NCI-H2171 (cell line): ENCODE measurements around the gene GDF10.

Experiments
- DNase-seq: peaks from one replicate; lab custom pipeline; 2025; lab: John Stamatoyannopoulos, UW

The GDF10 gene, protein sequence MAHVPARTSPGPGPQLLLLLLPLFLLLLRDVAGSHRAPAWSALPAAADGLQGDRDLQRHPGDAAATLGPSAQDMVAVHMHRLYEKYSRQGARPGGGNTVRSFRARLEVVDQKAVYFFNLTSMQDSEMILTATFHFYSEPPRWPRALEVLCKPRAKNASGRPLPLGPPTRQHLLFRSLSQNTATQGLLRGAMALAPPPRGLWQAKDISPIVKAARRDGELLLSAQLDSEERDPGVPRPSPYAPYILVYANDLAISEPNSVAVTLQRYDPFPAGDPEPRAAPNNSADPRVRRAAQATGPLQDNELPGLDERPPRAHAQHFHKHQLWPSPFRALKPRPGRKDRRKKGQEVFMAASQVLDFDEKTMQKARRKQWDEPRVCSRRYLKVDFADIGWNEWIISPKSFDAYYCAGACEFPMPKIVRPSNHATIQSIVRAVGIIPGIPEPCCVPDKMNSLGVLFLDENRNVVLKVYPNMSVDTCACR

DNA sequence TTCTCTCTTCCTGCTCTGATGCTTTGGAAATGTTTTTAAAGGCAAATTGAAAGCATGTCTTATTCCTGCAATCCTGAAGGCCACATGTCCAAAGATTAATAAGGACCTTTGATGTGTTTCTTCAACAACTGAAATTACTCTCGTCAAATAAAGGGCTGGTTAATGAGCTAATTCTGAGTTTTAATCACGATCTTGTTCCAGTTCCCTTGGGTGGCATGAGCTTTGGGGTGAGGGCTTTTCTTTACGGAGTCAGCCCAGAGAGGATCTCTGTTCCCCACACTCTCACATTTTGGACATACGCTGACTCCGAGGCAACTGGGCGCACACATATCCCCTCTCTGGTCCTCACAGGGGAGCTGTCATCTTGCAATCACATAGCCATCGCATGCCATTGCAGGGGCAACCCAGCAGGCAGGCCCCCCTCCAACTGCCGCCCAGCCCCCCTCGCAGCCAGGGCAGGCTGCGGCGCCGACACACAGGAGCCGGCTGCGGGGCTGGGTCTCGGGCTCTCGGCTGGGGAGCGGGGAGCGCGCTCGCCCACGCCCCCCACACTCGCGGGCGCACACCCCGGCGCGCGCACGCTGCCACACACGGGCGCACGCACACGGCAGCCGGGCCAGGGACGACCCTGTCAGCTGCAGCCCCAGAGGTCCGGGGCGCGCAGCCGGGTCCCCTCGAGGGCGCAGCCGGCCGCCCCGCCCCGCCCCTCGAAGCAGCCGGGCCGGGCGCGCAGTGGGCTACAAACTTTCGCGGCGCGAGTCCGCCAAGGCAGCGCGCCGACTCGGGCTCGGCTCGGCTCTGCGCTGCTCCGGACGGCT lies at the start of gene GDF10:
Gene GDF10 (plus strand): TSS at position 587 of the 818 bp plus-strand sequence. CDS start 455 bp downstream, outside the sequence.
- DNase-seq, result no peak

DNA sequence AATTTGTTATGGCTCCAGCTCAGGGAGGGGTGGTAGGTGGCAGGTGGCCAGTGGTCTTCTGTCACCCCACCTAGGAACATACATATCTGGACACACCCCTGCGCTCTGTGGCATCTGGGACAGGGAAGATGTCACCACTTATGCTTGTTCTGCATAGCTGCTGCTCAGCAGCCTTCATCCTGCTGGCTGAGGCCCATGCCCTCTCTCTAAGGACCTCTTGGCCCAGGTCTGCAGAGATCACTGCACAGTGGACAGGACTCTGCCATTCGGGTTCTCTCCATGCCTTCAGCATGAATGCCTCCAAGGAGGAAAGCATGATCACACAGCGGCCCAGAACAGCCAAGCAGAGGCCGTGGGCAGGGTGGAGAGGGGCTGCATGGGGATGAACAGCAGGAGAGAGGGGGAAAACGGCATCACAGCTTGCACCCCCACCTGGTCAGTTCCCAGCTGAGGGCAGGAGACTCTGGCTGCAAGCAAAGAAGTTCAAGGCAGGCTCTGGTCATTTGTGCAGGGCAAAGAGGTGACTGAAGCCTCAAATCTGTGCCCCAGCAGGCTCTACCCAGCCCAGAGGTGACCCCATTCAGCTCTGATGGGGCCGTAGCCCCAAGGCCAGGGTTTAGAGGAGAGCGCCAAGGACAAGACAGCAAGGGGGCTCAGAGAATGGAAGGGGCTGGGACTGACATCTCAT lies 47.8 kb upstream of the GDF10 start:
- no peak for DNase-seq

DNA sequence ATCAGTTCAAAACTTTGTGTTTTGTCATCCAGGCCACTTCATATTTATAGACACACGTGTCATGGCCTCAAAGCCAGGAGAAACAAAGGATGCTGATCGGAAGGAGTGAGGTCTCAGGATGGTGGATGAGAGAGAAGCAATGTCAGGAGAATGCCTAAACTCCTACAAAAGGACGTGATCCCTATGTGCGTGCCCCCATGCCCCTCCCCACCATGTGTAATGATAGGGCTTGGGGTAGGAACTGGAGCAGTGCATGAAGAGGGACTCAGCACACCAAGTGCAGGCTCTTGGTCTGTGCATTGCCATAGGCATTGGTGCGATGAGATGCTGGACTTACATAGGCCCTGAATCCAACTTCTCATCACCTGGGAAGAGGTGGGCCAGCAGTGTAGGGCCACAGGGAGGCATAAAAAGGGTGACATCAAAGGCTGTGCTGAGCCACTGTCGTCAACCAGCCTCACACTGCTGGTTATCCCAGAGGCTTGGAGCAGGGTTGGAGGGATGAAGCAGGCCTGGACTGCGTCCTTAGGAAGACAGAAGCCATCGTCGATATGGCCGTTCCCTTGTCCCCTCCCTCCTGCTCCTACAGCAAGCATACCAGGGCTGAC lies 46.9 kb upstream of the GDF10 start:
- DNase-seq, result no peak

DNA sequence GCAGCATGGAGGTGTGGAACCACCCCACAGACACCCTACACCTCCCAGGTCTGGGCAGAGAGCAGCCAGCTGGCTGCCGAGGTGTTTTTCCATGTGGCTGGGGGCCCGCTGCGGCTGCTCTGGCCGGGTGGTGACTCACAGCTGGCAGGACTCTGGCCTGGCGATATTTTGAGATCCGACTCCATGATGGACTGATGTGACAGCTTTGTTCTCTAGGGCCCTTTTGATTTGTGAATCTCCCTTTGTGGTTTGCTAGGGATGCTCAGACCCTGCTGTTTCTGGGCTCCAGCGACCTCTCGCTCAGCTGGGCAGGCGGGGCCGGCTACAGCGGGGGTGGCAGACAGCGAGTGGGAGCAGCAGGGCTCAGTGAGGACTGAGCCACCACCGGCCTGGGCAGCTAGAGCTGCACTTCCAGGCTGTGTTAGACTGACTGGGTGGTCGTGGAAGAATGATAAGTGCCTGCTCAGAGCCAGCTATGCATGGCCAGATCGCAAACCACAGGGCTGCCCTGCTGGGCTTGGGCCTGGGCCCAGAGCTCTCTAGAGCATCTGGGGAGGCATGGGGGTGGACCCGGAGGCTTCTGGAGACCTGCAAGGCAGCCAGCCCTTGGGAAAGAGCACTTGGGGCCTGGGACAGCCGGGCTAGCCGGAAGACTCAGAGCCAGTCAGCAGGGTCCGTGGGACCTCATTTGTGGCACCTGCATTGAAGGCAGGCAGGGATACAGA lies 46.2 kb upstream of the GDF10 start:
- no peak for DNase-seq

DNA sequence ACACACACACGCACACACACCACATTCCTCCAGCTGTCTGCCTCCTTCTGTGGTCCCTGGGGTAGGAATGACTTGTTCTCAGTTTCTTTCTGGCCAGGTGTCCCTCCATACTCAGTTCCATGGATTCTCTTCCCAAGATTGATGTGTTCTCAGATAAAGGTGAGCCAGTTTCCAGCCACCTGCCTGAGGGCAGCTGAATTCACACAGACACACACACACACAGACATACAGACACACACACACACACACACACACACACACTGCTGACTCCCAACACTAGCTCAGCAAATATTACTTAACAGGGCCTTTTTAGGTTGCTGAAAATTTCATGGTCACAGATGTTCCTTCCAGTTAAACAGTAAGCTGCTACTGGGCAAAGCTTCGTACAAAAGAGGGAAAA lies 45.4 kb upstream of the GDF10 start:
- DNase-seq, result no peak

DNA sequence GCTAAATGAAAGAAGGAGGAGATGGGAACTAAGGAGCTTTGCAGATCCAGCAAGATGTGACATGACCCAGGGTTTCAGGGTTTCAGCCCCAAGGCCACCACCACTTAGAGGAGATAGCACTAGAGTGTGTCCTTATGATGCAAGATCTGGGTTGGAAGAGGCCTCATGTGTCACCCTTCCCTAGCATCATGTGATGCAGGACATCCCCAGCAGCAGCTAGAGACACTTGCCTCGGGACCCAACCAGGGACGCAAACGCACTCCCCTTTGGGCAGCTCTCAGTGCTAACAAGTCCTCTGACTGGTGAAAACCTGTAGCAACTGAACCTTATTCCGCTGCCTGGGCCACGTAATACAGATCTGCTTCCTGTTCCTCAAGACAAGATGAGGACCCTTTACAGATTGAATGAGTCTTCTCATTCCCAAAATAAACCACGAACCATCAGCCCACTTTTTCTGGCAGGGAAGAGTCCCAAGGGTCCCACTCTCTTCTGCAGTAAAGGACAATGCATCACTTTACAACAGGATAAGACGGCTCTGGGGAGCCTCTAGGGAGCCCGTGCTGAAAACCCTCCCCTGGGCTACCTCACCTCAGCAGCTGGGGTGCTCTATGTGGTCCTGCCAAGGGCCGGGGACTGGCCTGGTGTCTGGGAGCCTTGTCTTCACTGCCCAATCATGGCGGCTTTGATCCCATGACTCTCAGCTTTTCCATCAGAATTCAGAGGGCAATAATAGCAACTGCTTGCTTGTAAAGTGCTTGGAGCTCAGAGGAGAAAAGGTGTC lies 44.8 kb upstream of the GDF10 start:
- DNase-seq, result no peak

DNA sequence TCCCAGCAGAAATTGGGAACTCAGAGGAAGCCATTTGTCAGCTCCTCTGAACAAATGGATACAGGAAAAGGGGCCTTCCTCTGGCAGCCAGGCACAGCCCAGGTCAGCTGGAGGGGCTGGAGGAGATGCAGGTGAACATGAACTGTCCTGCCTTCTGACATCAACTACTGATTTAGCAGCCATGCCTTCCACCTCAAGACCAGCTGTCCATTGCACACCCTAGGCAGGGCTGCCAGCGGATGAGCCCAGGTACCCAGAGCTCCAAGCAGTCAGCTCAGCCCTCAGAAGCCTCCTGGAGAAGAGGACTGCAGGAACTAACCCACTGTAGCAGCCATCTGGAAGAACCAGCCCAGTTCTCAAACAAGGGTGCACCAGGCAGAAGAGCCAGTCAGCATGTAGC lies 44.1 kb upstream of the GDF10 start:
- no peak for DNase-seq

DNA sequence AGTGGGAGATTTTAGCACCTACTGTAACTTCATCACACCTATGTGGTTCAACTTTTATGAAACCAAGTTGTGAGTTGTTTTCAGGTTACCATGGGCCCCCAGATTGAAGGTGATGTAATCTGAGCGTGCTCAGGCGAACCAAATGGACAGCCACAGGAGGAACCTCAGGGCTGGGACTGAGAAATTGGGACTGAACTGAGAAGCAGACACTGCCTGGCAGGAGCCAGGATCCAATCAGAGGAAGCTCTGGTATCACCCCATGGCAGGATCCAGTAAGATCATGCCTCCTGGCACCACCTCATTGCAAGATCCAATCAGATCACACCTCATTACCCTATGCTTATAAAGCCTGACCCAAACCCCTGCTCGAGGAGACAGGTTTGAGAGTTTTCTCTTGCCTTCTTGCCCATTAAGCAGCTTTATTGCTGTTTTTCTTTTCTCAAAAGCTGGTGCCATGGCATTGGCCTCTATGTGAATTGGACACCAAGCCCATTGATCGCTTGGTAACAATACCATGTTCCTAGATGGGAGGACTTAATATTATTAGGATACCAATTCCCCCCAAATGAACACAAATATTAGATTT lies 43.2 kb upstream of the GDF10 start:
- DNase-seq, result no peak

DNA sequence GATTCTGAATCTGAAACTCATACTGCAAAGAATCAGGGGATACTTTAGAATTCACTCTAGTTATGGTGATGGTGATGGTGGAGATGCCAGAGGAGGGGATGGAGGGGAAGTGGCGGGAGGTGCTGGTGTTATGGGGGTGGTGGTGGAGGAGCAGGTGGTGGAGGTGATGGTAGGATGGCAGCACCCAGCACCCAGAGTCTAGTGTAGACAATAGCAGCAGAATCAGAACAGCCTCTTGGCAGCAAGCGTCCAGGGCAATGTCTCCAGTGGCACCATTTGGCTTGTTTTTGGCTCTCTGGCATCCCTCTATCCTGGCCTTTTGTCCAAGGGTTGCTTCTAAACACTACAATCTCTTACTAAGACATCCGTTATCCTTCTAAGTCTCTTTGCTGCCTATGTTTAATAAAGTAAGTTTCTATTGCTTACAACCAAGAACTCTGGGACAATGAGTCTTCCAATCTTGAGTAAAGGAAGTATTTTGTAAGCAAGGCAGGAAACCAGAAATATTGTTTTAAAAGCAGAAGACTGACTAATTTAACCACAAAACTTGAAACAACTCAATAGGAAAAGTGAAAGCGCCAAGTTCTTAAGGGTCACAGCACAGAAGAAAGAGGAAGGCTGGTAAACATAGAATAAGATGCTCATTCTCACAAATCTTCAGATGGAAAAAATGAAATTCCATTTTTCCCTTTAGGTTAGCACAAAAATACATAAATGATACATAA lies 42.4 kb upstream of the GDF10 start:
- DNase-seq, result no peak

DNA sequence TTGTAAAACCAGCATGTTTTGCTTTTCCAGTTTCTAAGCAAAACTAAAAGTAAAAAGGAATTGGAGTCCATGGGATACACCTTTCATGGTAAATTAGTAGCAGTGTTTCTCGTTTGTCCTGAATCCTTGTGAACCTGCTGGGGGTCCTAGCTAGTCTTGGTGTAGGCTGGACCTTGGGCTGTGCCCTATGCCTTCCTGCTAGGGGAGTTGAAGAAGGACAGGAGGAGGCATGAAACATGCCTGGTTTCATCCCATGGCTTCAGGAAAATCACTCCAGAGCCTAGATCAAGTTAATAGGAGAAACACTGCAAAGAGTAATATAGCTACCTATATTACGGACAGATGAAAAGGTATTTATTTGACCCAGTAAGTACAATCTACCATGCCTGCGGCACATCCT lies 41.1 kb upstream of the GDF10 start:
- no peak for DNase-seq

DNA sequence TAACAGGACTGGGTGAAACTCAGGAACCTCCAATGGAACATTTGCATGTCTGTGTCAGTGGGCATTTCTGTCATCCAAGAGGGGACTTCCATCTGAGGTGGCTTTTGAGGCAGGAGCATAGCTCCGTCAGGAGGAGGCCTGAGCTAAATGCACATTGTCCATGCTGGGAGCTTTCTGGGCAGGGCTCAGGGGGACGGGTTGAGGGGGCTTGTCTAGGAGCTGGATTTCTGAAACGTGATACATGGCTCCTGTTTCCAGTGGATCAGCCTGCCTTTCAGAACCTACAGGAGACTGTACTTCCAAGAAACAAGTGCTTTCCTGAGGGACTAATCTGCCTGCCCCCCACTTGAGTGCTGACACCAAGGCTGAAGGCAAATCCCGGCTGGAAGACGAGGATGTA lies 40.5 kb upstream of the GDF10 start:
- no peak for DNase-seq

DNA sequence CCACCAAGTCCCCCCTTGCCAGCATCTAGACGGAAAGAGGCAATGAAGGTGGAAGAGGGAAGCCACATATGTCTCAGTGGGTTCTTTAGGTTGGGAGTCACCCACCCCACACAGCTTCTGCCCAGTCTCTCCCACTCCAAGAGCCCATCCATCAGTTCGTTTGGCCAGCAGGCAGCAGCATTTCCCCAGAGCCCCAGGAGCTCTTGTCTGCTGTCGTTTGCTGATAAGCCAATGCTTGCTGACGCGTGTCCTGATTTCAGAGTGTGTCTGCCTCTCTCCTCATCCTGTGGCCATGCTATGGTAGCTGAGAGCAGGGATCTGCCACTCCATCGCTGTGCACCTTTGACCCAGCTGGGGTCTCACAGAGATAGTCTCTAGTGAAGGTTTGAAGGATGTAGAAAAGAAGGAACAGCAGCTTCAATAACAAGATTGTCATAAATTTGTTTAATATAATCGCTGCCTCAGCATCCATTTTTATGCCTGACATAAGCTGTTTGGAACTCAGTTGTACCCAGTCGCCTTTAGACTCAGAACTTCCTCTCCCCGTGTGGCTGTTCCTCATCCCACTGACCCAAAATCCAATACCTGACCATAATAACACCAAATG lies 39.4 kb upstream of the GDF10 start:
- DNase-seq, result no peak

DNA sequence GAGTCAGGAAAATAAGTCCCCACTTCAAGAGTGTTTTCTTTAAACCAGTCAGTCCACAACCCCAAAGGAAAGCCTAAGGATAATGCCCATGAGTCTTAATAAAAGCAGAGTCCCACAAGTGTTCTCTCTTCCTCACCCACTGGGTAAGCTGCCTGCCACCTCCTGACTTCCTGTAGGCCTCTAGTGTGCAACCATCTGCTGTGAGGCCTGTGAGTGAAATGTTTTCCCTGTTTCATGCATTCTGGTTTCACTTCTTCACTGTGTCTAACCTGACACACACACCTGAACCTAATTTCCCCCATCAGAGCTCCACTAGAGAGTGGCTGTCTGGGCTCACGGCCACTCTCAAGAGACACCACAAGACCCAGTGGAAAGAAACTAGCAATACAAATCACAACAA lies 38.9 kb upstream of the GDF10 start:
- no peak for DNase-seq

DNA sequence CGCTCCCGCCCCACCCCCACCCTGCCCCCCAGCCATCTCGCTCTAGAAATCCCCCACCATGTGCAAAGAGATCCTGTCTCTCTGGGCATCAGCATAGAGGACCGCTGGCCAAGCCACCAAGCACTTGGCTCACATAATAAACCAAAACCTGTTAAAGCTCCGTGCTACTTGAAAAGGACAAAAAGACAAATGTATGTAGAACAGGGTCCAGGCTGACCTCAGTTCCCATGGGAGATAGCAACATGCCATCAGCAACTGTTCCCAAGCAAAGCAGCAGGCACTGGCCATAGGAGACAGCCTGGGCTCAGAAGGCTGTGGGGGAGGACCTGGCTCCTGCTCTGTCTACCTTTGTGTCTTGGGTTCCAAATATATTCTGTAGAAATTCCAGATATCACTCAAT lies 38.4 kb upstream of the GDF10 start:
- DNase-seq, result no peak

DNA sequence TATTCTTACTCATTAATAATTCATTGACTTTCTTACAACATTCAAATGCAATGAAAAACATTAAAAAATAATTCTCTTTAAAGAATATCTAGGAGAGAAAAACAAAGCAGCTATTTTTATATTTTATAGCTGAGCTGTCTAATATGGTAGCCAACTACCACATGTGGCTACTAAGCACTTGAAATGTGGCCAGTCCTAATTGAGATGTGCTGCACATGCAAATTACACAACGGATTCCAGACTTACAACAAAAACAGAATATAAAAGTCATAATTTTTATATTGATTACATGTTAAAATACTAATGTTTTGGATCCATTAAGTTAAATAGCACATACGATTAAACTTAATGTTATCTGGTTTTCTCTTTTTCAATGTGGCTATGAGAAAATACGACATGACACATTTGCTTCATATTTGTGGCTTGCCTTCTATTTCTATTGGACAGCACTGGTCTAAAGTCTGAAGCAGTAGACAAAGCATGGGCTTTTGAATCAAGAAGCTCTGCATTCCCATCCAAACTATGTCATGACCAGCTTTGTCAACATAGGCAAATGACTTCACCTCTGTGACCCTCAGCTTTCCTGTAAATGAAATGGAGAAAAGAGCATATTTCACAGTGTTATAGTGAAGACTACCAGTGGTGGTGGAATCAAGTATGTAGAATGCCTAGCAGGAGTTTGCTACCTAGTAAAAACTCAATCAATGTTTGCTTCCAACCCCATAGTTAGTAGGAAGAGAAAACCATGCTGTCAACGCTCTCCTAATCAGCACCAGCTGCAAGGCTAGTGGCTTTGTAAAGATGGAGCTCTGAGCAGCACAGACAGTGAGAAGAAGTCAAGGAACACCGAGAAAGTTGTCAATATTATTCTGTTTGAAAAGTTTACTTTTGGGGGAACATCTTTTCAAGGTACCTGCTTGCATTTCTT lies 37.1 kb upstream of the GDF10 start:
- DNase-seq, result no peak

DNA sequence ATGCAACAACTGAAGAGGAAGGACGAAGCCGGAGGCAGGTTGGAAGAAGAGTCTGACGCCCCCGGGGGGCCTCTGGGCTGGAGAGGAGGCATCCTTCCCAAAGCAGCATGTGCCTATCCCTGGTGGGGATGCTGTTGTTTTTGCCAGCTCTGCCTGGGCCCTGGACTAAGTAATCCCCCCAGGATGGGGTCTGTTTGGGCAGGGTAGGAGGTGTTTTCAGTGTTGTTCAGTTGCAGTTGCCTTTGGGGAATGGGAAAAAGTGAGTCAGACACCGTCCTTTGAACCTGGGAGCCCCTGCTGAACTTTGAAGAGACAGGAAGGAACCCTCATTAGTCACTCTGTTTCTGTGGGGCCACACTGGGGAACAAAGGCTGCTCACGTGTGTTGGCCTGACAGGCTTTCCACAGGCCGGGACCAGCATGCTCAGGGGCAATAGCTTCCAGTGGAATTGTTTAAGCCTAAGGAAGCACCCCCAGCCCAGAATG lies 35.2 kb upstream of the GDF10 start:
- no peak for DNase-seq

DNA sequence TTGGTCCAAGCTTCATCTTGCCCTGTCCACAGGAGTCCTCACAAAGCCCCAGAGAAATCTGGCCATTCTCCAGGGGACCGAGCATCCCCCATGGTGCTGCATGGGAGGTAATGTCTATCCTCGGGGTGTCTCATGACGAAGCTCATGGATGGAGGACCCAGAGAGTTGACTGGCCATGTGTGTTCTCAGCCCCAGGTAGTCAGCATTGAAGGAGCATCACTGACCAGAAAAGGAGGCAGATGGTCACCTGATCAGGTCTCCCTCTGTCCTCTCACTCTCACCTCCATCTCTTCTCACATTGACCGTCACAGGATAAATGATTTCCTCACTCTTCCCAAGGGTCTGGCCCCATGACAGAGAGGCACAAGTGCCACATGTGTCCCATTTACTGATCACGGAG lies 33.4 kb upstream of the GDF10 start:
- DNase-seq, result no peak

DNA sequence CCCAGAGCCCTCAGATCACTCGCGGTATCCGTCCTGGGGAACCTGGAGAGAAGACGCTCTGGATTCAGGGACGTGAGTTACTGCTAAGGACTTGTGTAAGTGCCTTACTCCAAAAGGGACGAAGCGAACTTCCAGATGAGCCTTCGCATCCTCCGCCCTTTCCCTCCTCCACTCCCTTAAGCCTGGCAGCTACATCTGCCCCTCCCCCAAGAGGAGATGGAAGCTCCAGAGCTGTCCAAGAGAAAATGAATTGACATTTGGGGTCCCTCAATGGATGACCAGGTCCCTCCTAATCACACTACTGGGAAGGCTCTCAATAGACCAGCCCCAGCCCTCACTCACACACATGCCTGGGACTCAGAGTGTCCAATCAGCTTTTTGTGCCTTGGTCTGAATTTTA lies 31.3 kb upstream of the GDF10 start:
- DNase-seq, result no peak
